Ovary (tissue), 9 donors: ENCODE data around the gene FALEC. TPM values are rescaled to one million over a fixed set of nuclear protein-coding genes. Genes with fewer than 3 reads are reported as not detected.

Experiments used
- DNase-seq, 5 donors: peaks; one replicate each; pipeline ENCODE4 v3.0.0-alpha.2; 2019 to 2020
- H3K27ac ChIP-seq, 2 donors: fragments of 200-600 bp; one replicate each; pipeline versions ENCODE4 v1.5.1 to v1.8.0; 2019 to 2022
- H3K27me3 ChIP-seq: fragments of 200-600 bp; one replicate; pipeline ENCODE4 v1.8.0; 2022
- H3K36me3 ChIP-seq: fragments of 200-600 bp; sonication (generic); one replicate; pipeline ENCODE4 v1.5.1; 2019
- H3K4me1 ChIP-seq: one replicate; pipeline ENCODE4 v1.8.1; 2013; ENCODE audit warnings: mild to moderate bottlenecking, moderate library complexity; ENCODE audit not compliant: insufficient read depth
- H3K4me3 ChIP-seq: fragments of 200-600 bp; sonication (generic); one replicate; pipeline ENCODE4 v1.5.1; 2017
- H3K9me3 ChIP-seq, 2 donors: fragments of 200-600 bp in 1 of 2; sonication (generic) in 1 of 2; one replicate each; pipeline versions ENCODE4 v1.5.1 to v1.8.1; 2013 to 2019; ENCODE audit warnings: mild to moderate bottlenecking in 1 of 2, moderate library complexity in 1 of 2
- EP300 ChIP-seq: sonication (generic); formaldehyde crosslinking; IDR thresholded peaks from one replicate; pipeline ENCODE4 v1.6.1; 2017; ENCODE audit warnings: antibody characterized with exemption
- POLR2A ChIP-seq: fragments of 450-650 bp; IDR thresholded peaks from one replicate; pipeline ENCODE4 v1.6.1; 2017; ENCODE audit warnings: antibody characterized with exemption, mild to moderate bottlenecking, moderate library complexity
- WGBS, 3 donors: extraction: QIAGEN DNeasy Blood & Tissue Kit in 1 of 3; methylation state at CpG; one replicate each; pipeline versions ENCODE4 v1.1.5 to v1.1.7; 2013 to 2017; 5-methylcytosine and 5-hydroxymethylcytosine counted together
- intact Hi-C, 4 donors: fragments of 100-400 bp; cut with DNase I; formaldehyde crosslinking; loops; one replicate each; pipeline versions ENCODE4 v1.11.0 to v1.15.1; 2022 to 2023
- polyA plus RNA-seq, 2 donors: library from polyadenylated mRNA; stranded (reverse); fragments of 200-250 nt in 1 of 2; fragments of 350-450 nt in 1 of 2; fragmentation: Illumina TruSeq in 1 of 2; extraction: RNeasy Lipid Tissue Mini Kit (QIAGEN cat#74804) in 1 of 2; gene quantifications; one replicate each; pipeline ENCODE4 v1.2.3, GENCODE V29; 2013 to 2014
- total RNA-seq, 7 donors: library from RNA; depleted of rRNA in 2 of 7; stranded (reverse); fragments of >200 nt in 2 of 7; fragmentation: NEBNext Ultra II Directional in 3 of 7; extraction: Animal tissue kit (Norgen Biotek cat#: 25700) in 3 of 7; gene quantifications; one replicate each; pipeline versions ENCODE4 v1.1.0 to v1.2.4, GENCODE V29; 2016 to 2023
- TF ChIP-seq, protein P1 (sequence below), 3 donors: fragments of 450-650 bp in 2 of 3; fragments of 200-600 bp in 1 of 3; IDR thresholded peaks; one replicate each; pipeline versions ENCODE4 v1.5.1 to v1.8.0; 2016 to 2022; ENCODE audit warnings: antibody characterized with exemption in 3 of 3, mild to moderate bottlenecking in 1 of 3
- donor health status: DM: no; HTN: no; CAD: no; lungs with moderate emphysema.
- donor health status: DM: no; HTN: no; CAD: no.
- donor health status: Bipolar disorder and iron deficiency.
- donor health status: DM: yes; HTN: yes; CAD: no.
- donor health status: DM: no; HTN: no; CAD: no.
- donor health status: DM: yes; HTN: yes; CAD: no.

Gene FALEC
- total and polyA plus RNA-seq, 9 donors: 0.51 to 1.7 (median 0.77) TPM; not detected in 5

- Histone ChIP-seq H3K36me3 (no peaks in the 10 kb centered on the region), H3K27me3 (no peaks in the 10 kb centered on the region), H3K27ac (no peak overlapping the region), H3K4me3 (no peak overlapping the region), H3K4me1 (no peaks in the 10 kb centered on the region), H3K9me3 (no peaks in the 10 kb centered on the region)
- 80 to 87% (median 85%) methylated on average over 13 of the region's 13 CpGs for WGBS, 3 donors
- intact Hi-C loops: no loop called here
- DNase-seq: no peak
- TF ChIP-seq POLR2A (no peak), EP300 (no peak)
- TF ChIP-seq, protein P1, sequence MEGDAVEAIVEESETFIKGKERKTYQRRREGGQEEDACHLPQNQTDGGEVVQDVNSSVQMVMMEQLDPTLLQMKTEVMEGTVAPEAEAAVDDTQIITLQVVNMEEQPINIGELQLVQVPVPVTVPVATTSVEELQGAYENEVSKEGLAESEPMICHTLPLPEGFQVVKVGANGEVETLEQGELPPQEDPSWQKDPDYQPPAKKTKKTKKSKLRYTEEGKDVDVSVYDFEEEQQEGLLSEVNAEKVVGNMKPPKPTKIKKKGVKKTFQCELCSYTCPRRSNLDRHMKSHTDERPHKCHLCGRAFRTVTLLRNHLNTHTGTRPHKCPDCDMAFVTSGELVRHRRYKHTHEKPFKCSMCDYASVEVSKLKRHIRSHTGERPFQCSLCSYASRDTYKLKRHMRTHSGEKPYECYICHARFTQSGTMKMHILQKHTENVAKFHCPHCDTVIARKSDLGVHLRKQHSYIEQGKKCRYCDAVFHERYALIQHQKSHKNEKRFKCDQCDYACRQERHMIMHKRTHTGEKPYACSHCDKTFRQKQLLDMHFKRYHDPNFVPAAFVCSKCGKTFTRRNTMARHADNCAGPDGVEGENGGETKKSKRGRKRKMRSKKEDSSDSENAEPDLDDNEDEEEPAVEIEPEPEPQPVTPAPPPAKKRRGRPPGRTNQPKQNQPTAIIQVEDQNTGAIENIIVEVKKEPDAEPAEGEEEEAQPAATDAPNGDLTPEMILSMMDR (IDR thresholded peaks at IDR 0.05): no peak
These were observed 28.1 kb downstream of the FALEC start for GRCh38 chr1:150543500-150544143.

- Histone ChIP-seq H3K4me3 (no peak overlapping the region), H3K27me3 (no peaks in the 10 kb centered on the region), H3K9me3 (no peaks in the 10 kb centered on the region), H3K36me3 (no peaks in the 10 kb centered on the region), H3K4me1 (no peaks in the 10 kb centered on the region), H3K27ac (no peak overlapping the region)
- intact Hi-C loops: no loop called here
- TF ChIP-seq, protein P1 (IDR thresholded peaks at IDR 0.05): no peak
- no peak for TF ChIP-seq POLR2A
- no peak for TF ChIP-seq EP300
- DNase-seq: no peak
- 72 to 81% (median 76%) methylated on average over 3 of the region's 3 CpGs for WGBS, 3 donors
These were observed 28.7 kb downstream of the FALEC start for GRCh38 chr1:150544204-150544603.

GRCh38 chr1:150545486-150546032, 30.0 kb downstream of the FALEC start:
- no peak overlapping the region for H3K27ac ChIP-seq
- TF ChIP-seq EP300: no peak
- TF ChIP-seq POLR2A: no peak
- TF ChIP-seq, protein P1 (IDR thresholded peaks at IDR 0.05): no peak
- no peak for DNase-seq
- peaks cover 8% of the 10 kb centered on the region for H3K4me1 ChIP-seq
- 49 to 56% (median 55%) methylated on average over 6 of the region's 6 CpGs for WGBS, 3 donors
- intact Hi-C loops: no loop called here
- H3K4me3 ChIP-seq: no peak overlapping the region
- H3K27me3 ChIP-seq: no peaks in the 10 kb centered on the region
- H3K9me3 ChIP-seq: no peaks in the 10 kb centered on the region
- H3K36me3 ChIP-seq: no peaks in the 10 kb centered on the region

DNA sequence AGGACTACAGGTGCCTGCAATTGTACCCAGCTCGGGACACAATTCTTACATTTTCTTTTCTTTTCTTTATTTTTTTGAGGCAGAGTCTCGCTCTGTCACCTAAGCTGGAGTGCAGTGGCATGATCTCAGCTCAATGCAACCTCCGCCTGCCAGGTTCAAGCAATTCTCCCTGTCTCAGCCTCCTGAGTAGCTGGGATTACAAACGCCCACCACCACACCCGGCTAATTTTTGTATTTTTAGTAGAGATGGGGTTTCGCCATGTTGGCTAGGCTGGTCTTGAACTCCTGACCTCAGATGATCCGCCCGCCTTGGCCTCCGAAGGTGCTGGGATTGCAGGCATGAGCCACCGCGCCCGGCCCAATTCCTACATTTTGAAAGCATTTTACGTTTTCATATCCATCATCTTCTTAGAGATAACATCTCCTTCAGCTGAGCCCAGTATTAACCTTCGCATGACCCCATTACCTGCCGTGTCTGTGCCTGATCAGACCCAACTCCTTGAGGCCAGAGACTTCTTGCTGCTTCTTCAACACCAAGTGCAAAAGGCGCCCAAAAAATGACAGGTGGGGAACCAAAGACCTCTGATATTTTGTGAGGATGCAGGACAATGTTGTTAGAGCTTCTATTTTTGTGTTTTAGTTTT, 30.9 kb downstream of the FALEC start:
- Histone ChIP-seq H3K36me3 (no peaks in the 10 kb centered on the region), H3K4me1 (peaks cover 11% of the 10 kb centered on the region), H3K27ac (no peak overlapping the region), H3K27me3 (no peaks in the 10 kb centered on the region), H3K9me3 (no peaks in the 10 kb centered on the region), H3K4me3 (no peak overlapping the region)
- DNase-seq: no peak
- TF ChIP-seq, protein P1 (IDR thresholded peaks at IDR 0.05): no peak
- TF ChIP-seq POLR2A (no peak), EP300 (no peak)
- 84 to 88% (median 84%) methylated on average over 16 of the region's 16 CpGs for WGBS, 3 donors
- intact Hi-C loops: no loop called here
